Left lung (tissue), 10 donors: ENCODE data around the gene KDM3B. TPM values are rescaled to one million over a fixed set of nuclear protein-coding genes. Genes with fewer than 3 reads are reported as not detected.

ENCODE experiments used
- ATAC-seq: fragments of 200-7000 bp; cut with Tn5 transposase; one replicate; pipeline ENCODE4 v1.9.1; 2020; ENCODE audit warnings: moderate library complexity
- DNase-seq, 4 donors: peaks; one replicate each; pipeline ENCODE4 v3.0.0-alpha.2; 2013 to 2020
- H3K27ac ChIP-seq, 2 donors: fragments of 200-600 bp; sonication (generic) in 1 of 2; one replicate each; pipeline versions ENCODE4 v1.5.0 to v1.8.0; 2020 to 2021
- H3K27me3 ChIP-seq, 2 donors: fragments of 200-600 bp; sonication (generic) in 1 of 2; one replicate each; pipeline versions ENCODE4 v1.5.0 to v1.8.0; 2020 to 2021
- H3K36me3 ChIP-seq, 2 donors: fragments of 200-600 bp; sonication (generic) in 1 of 2; one replicate each; pipeline versions ENCODE4 v1.5.0 to v1.8.0; 2020 to 2021
- H3K4me1 ChIP-seq, 2 donors: fragments of 200-600 bp; one replicate each; pipeline ENCODE4 v1.8.0; 2021
- H3K4me3 ChIP-seq, 2 donors: fragments of 200-600 bp; sonication (generic) in 1 of 2; one replicate each; pipeline versions ENCODE4 v1.5.0 to v1.8.0; 2020 to 2021; ENCODE audit warnings: mild to moderate bottlenecking in 1 of 2
- H3K9me3 ChIP-seq, 2 donors: fragments of 200-600 bp; sonication (generic) in 1 of 2; one replicate each; pipeline versions ENCODE4 v1.5.0 to v1.8.0; 2020 to 2021
- intact Hi-C, 2 donors: fragments of 100-400 bp; cut with DNase I; formaldehyde crosslinking; loops; one replicate each; pipeline versions ENCODE4 v1.11.2 to v1.14.2; 2022
- polyA plus RNA-seq, 6 donors: library from polyadenylated mRNA; unstranded; fragments of 120-200 nt; gene quantifications; one replicate each; pipeline ENCODE4 v1.2.1, GENCODE V29; 2013; ENCODE audit not compliant: insufficient read length in 6 of 6
- total RNA-seq, 2 donors: library from RNA; stranded (reverse); fragmentation: NEBNext Ultra II Directional; extraction: Animal tissue kit (Norgen Biotek cat#: 25700); gene quantifications; one replicate each; pipeline ENCODE4 v1.2.1, GENCODE V29; 2021
- TF ChIP-seq, protein P1 (sequence below), 2 donors: fragments of 200-600 bp; sonication (generic) in 1 of 2; IDR thresholded peaks; one replicate each; pipeline versions ENCODE4 v1.5.0 to v1.8.0; 2021; ENCODE audit warnings: antibody characterized with exemption in 2 of 2
- donor health status: DM: no; HTN: yes; CAD: no.
- donor health status: DM: no; HTN: no; CAD: no.

Gene KDM3B
- total and polyA plus RNA-seq, 8 donors, result 47.5 to 96.3 (median 79.5) TPM

DNA sequence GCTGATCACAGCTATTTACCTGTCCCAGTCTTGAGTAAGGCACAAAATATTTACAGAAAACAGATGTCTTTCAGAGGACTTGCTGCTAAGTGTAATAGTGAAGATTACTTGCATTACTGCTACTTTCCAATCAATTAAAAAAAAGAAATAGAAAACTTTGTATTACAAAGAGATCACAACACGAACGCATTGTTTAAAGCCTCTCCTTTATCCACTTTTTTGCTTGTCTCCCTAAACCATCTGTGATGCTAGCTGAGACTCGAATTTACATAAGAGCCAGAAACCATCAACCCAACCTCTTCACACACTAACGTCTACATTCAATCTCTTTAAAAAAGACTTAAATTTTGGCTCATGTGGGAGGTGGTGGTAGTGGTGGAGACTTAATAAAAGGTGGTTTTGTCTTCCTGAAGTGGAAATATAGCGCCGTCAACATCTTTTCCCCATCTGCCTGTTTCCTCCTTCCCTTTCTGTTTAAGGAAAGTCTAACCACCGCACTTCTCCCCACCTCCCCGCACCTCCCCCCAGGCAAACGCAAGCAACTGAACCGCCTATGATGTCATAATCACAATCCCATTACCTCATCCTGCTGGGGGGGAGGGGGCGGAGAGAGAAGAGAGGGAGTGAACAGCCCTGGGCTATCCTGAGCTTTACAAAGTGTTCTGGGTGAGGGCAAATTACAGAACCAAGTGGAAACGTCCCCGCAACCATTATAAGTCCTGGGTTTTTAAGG is 15.4 kb upstream of the KDM3B start:
- peak in 3 of 4 donors; percentile 80 to 87 (median 83) for DNase-seq
- H3K4me1 ChIP-seq, result peaks cover 13 to 42% of the 10 kb centered on the region in 2 donors
- peak overlapping the region; percentile 88 to 94 for H3K27ac ChIP-seq
- peak; percentile 64 for ATAC-seq
- TF ChIP-seq, protein P1, sequence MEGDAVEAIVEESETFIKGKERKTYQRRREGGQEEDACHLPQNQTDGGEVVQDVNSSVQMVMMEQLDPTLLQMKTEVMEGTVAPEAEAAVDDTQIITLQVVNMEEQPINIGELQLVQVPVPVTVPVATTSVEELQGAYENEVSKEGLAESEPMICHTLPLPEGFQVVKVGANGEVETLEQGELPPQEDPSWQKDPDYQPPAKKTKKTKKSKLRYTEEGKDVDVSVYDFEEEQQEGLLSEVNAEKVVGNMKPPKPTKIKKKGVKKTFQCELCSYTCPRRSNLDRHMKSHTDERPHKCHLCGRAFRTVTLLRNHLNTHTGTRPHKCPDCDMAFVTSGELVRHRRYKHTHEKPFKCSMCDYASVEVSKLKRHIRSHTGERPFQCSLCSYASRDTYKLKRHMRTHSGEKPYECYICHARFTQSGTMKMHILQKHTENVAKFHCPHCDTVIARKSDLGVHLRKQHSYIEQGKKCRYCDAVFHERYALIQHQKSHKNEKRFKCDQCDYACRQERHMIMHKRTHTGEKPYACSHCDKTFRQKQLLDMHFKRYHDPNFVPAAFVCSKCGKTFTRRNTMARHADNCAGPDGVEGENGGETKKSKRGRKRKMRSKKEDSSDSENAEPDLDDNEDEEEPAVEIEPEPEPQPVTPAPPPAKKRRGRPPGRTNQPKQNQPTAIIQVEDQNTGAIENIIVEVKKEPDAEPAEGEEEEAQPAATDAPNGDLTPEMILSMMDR (IDR thresholded peaks at IDR 0.05), result no peak
- H3K4me3 ChIP-seq, result peak overlapping the region; percentile 79 to 87
- H3K36me3 ChIP-seq, result peaks cover 0 to 12% of the 10 kb centered on the region in 2 donors
- no peaks in the 10 kb centered on the region for H3K9me3 ChIP-seq
- intact Hi-C loops, result no loop called here
- no peaks in the 10 kb centered on the region for H3K27me3 ChIP-seq

DNA sequence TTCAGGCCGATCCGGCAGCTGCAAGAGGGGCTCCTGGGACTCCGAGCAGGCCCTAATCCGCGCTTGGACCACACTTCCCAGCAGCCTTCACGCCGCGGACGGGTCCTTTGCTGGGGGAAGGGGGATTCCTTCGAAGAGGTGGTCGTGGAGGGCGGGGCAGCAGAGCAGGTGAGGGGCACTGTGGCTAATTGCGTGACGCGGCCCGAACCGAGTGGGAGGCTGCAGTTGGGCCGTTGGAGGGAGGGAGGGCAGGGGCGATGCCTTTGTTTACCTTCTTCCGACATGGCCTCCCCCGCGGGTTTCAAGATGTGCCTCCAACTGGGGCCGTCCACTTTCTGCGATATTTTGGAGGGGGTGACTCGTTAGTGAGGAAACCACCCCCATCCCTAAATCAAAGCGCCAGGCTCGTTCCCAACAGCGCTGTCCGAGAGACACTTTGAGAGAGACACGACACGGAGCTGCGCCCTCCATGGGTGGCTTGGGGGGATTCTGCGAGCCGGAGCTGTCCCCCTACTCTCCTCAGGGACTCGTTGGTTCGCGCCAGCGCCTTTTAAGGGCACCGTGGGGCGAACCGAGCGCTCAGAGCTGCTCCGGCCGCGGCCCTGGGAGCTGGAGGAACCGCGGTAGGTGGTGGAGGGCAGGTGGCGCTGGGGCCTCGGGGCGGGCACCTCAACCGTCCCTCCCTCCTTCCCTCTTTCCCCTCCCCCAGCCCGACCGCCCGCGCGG is 14.6 kb upstream of the KDM3B start, which contains the start of gene FAM53C:
FAM53C (plus strand) TSS at position 582 of the 726 bp plus-strand sequence. CDS start 3,070 bp downstream, outside the sequence.
- peaks cover 13 to 44% of the 10 kb centered on the region in 2 donors for H3K4me1 ChIP-seq
- TF ChIP-seq, protein P1 (IDR thresholded peaks at IDR 0.05), result no peak
- H3K27me3 ChIP-seq, result no peaks in the 10 kb centered on the region
- peak within 1 kb of the TSS; percentile 79 to 87 for H3K4me3 ChIP-seq
- H3K36me3 ChIP-seq, result peaks cover 0 to 19% of the 10 kb centered on the region in 2 donors
- DNase-seq, result peak; percentile 93 to 100 (median 96)
- H3K27ac ChIP-seq, result peak within 1 kb of the TSS; percentile 88 to 94
- intact Hi-C loops, result no loop called here
- ATAC-seq, result peak; percentile 94
- H3K9me3 ChIP-seq, result no peaks in the 10 kb centered on the region

DNA sequence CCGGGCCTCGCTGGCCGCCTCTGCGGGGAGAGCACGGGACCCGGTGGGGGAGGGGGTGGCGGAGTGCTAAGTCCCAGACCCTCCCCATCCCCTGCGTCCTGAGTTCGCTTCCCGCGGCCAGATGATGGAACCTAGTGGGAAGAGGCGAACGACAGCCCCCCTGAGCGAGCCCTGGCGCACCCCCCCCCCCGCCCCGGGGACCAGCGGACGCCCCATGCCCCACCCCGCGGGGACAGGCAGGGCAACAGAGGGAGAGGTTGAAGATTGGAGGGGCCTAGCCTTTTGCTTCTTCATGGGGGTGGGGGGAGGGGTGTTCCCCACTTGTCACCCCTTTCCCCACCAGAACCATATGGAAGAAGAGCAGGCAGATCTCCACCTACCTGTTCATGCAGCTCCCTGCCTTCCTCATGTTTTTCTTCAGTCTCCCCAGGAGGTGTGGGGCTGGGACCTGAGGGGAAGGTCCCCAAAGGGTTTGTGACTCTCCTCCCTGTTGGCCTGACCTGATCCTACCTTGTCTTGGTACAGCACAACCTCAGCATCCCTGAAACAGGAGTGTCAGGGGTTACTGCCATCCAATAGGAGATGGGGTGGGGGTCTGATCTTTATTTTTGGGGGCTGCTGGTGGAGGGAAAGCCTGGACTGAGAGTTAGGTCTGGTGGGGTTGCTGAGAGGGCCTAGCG is 13.9 kb upstream of the KDM3B start:
- Histone ChIP-seq H3K4me1 (peaks cover 13 to 51% of the 10 kb centered on the region in 2 donors), H3K27me3 (no peaks in the 10 kb centered on the region), H3K36me3 (peaks cover 0 to 26% of the 10 kb centered on the region in 2 donors), H3K4me3 (peak overlapping the region; percentile 79 to 87), H3K27ac (peak overlapping the region; percentile 88 to 94), H3K9me3 (no peaks in the 10 kb centered on the region)
- ATAC-seq (peak; percentile 0), DNase-seq (peak in 1 of 4 donors; percentile 10)
- TF ChIP-seq, protein P1 (IDR thresholded peaks at IDR 0.05), result no peak
- intact Hi-C loops, result no loop called here

DNA sequence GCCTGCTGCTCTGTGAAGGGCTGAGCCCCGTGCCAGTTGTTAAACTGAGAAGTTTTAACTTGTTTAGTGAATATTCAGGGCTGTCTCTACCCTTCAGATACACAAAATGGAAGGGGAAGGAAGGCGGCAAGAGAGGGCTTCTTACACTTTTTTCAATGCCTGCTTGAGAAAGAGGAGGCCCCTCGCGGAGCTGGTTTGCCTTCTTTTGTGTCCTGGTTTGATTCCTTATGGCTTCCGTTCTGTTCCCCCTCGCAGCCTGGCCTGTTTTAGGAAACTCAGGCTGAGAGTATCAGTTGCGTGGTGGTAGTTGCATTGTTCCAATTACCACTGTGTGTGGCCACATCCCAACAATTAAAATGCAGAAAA is 13.4 kb upstream of the KDM3B start:
- H3K4me3 ChIP-seq, result peak overlapping the region; percentile 79 to 87
- no peaks in the 10 kb centered on the region for H3K9me3 ChIP-seq
- TF ChIP-seq, protein P1 (IDR thresholded peaks at IDR 0.05), result no peak
- peaks cover 0 to 32% of the 10 kb centered on the region in 2 donors for H3K36me3 ChIP-seq
- intact Hi-C loops, result no loop called here
- H3K4me1 ChIP-seq, result peaks cover 13 to 54% of the 10 kb centered on the region in 2 donors
- no peaks in the 10 kb centered on the region for H3K27me3 ChIP-seq
- peak in 1 of 4 donors; percentile 51 for DNase-seq
- ATAC-seq, result no peak
- peak overlapping the region; percentile 88 to 94 for H3K27ac ChIP-seq
